HEK293 (cell line): ENCODE measurements around the gene PCK1.

Source experiments
- IKZF3 ChIP-seq: fragments of 450-650 bp; IDR thresholded peaks from 2 replicates; pipeline ENCODE4 v1.5.0; 2018; ENCODE audit warnings: missing biosample characterization, mild to moderate bottlenecking, missing genetic modification characterization, moderate library complexity
- KLF16 ChIP-seq: fragments of 450-650 bp; formaldehyde crosslinking; IDR thresholded peaks from 2 replicates; pipeline ENCODE4 v1.5.1; 2017; ENCODE audit warnings: missing biosample characterization, missing genetic modification characterization
- KLF8 ChIP-seq: fragments of 450-650 bp; formaldehyde crosslinking; IDR thresholded peaks from 2 replicates; pipeline ENCODE4 v1.5.1; 2016; ENCODE audit warnings: missing biosample characterization, missing genetic modification characterization
- PRDM10 ChIP-seq: fragments of 450-650 bp; formaldehyde crosslinking; IDR thresholded peaks from 2 replicates; pipeline ENCODE4 v1.5.1; 2016; ENCODE audit warnings: missing biosample characterization, missing genetic modification characterization
- TSHZ1 ChIP-seq: fragments of 450-650 bp; formaldehyde crosslinking; IDR thresholded peaks from 2 replicates; pipeline ENCODE4 v1.5.1; 2016; ENCODE audit warnings: missing biosample characterization, missing genetic modification characterization, borderline replicate concordance
- ZBTB20 ChIP-seq: fragments of 450-650 bp; formaldehyde crosslinking; IDR thresholded peaks from 2 replicates; pipeline ENCODE4 v1.5.1; 2016; ENCODE audit warnings: missing biosample characterization, missing genetic modification characterization
- ZBTB48 ChIP-seq: fragments of 450-650 bp; formaldehyde crosslinking; IDR thresholded peaks from 2 replicates; pipeline ENCODE4 v1.5.1; 2016; ENCODE audit warnings: missing biosample characterization, missing genetic modification characterization
- ZEB2 ChIP-seq: fragments of 450-650 bp; formaldehyde crosslinking; IDR thresholded peaks from 2 replicates; pipeline ENCODE4 v1.5.1; 2016; ENCODE audit warnings: missing biosample characterization, missing genetic modification characterization
- ZFP37 ChIP-seq: fragments of 450-650 bp; formaldehyde crosslinking; IDR thresholded peaks from 2 replicates; pipeline ENCODE4 v1.5.1; 2016; ENCODE audit warnings: missing biosample characterization, missing genetic modification characterization
- ZNF10 ChIP-seq: fragments of 450-650 bp; formaldehyde crosslinking; IDR thresholded peaks from 2 replicates; pipeline ENCODE4 v1.5.1; 2017; ENCODE audit warnings: missing biosample characterization, missing genetic modification characterization
- ZNF140 ChIP-seq: fragments of 450-650 bp; formaldehyde crosslinking; IDR thresholded peaks from 2 replicates; pipeline ENCODE4 v1.5.1; 2016; ENCODE audit warnings: missing biosample characterization, missing genetic modification characterization
- ZNF16 ChIP-seq: fragments of 450-650 bp; formaldehyde crosslinking; IDR thresholded peaks from 2 replicates; pipeline ENCODE4 v1.5.1; 2016; ENCODE audit warnings: low read depth, missing biosample characterization, missing genetic modification characterization
- ZNF18 ChIP-seq: fragments of 450-650 bp; formaldehyde crosslinking; IDR thresholded peaks from 2 replicates; pipeline ENCODE4 v1.5.1; 2016; ENCODE audit warnings: missing biosample characterization, missing genetic modification characterization
- ZNF184 ChIP-seq: fragments of 450-650 bp; IDR thresholded peaks from 2 replicates; pipeline ENCODE4 v1.5.1; 2018; ENCODE audit warnings: missing biosample characterization, mild to moderate bottlenecking, missing genetic modification characterization
- ZNF2 ChIP-seq: fragments of 450-650 bp; formaldehyde crosslinking; IDR thresholded peaks from 2 replicates; pipeline ENCODE4 v1.5.1; 2016; ENCODE audit warnings: missing biosample characterization, missing genetic modification characterization
- ZNF221 ChIP-seq: fragments of 450-650 bp; formaldehyde crosslinking; IDR thresholded peaks from 2 replicates; pipeline ENCODE4 v1.5.1; 2017; ENCODE audit warnings: missing biosample characterization, missing genetic modification characterization, borderline replicate concordance
- ZNF239 ChIP-seq: fragments of 450-650 bp; formaldehyde crosslinking; IDR thresholded peaks from 2 replicates; pipeline ENCODE4 v1.5.1; 2016; ENCODE audit warnings: missing biosample characterization, missing genetic modification characterization
- ZNF24 ChIP-seq: fragments of 450-650 bp; formaldehyde crosslinking; IDR thresholded peaks from 2 replicates; pipeline ENCODE4 v1.5.1; 2016; ENCODE audit warnings: missing biosample characterization, missing genetic modification characterization
- ZNF302 ChIP-seq: fragments of 450-650 bp; formaldehyde crosslinking; IDR thresholded peaks from 2 replicates; pipeline ENCODE4 v1.5.1; 2016; ENCODE audit warnings: missing biosample characterization, missing genetic modification characterization, low read depth
- ZNF362 ChIP-seq: fragments of 450-650 bp; formaldehyde crosslinking; IDR thresholded peaks from 2 replicates; pipeline ENCODE4 v1.5.1; 2016; ENCODE audit warnings: missing biosample characterization, missing genetic modification characterization
- ZNF366 ChIP-seq: fragments of 450-650 bp; formaldehyde crosslinking; conservative IDR thresholded peaks from 2 replicates; pipeline ENCODE4 v1.5.1; 2016; ENCODE audit warnings: missing biosample characterization, missing genetic modification characterization
- ZNF510 ChIP-seq: fragments of 450-650 bp; formaldehyde crosslinking; IDR thresholded peaks from 2 replicates; pipeline ENCODE4 v1.5.1; 2018; ENCODE audit warnings: mild to moderate bottlenecking, missing genetic modification characterization, missing biosample characterization; ENCODE audit not compliant: insufficient replicate concordance
- ZNF529 ChIP-seq: fragments of 450-650 bp; formaldehyde crosslinking; IDR thresholded peaks from 2 replicates; pipeline ENCODE4 v1.5.1; 2017; ENCODE audit warnings: missing genetic modification characterization, missing biosample characterization; ENCODE audit not compliant: insufficient replicate concordance
- ZNF530 ChIP-seq: fragments of 450-650 bp; formaldehyde crosslinking; IDR thresholded peaks from 2 replicates; pipeline ENCODE4 v1.5.1; 2016; ENCODE audit warnings: low read depth, missing biosample characterization, missing genetic modification characterization
- ZNF629 ChIP-seq: fragments of 450-650 bp; formaldehyde crosslinking; IDR thresholded peaks from 2 replicates; pipeline ENCODE4 v1.5.1; 2017; ENCODE audit warnings: missing biosample characterization, missing genetic modification characterization
- ZNF645 ChIP-seq: fragments of 450-650 bp; formaldehyde crosslinking; IDR thresholded peaks from 2 replicates; pipeline ENCODE4; 2016; ENCODE audit warnings: missing biosample characterization, missing genetic modification characterization
- ZNF664 ChIP-seq: fragments of 450-650 bp; formaldehyde crosslinking; IDR thresholded peaks from 2 replicates; pipeline ENCODE4 v1.5.1; 2016; ENCODE audit warnings: missing biosample characterization, missing genetic modification characterization
- ZNF670 ChIP-seq: fragments of 450-650 bp; formaldehyde crosslinking; IDR thresholded peaks from 2 replicates; pipeline ENCODE4 v1.5.1; 2016; ENCODE audit warnings: missing biosample characterization, missing genetic modification characterization, low read depth
- ZNF76 ChIP-seq: fragments of 450-650 bp; formaldehyde crosslinking; IDR thresholded peaks from 2 replicates; pipeline ENCODE4; 2016; ENCODE audit warnings: low read depth, missing biosample characterization, missing genetic modification characterization, borderline replicate concordance

The PCK1 gene

GRCh38 chr20:57582432-57583288, 21.8 kb downstream of the PCK1 start (continued):
- TF ChIP-seq ZNF366 (tag by site-specific recombination): 0 out of 2 replicates have a peak, but pooled peaks have one; percentile 29
- 0 out of 2 replicates have a peak, but pooled peaks have one; percentile 30 for TF ChIP-seq ZNF2 (tag by site-specific recombination)
- no peak for TF ChIP-seq ZNF530
- TF ChIP-seq ZNF140 (tag by site-specific recombination): no peak
- TF ChIP-seq ZNF239 (tag by site-specific recombination): no peak
- TF ChIP-seq ZNF510: no peak
- TF ChIP-seq TSHZ1 (tag by site-specific recombination): no peak
- TF ChIP-seq ZNF529 (tag by site-specific recombination): no peak
- TF ChIP-seq IKZF3: no peak
- TF ChIP-seq ZBTB48 (tag by site-specific recombination): peak; percentile 52; the same call in 1 of the 2 replicates
- TF ChIP-seq ZFP37 (tag by site-specific recombination): no peak
- no peak for TF ChIP-seq ZNF664 (tag by site-specific recombination)
- TF ChIP-seq ZNF629 (tag by site-specific recombination): peak; percentile 49; the same call in 1 of the 2 replicates
- no peak for TF ChIP-seq KLF8 (tag by site-specific recombination)
- no peak for TF ChIP-seq ZNF670 (tag by site-specific recombination)
- TF ChIP-seq ZNF362 (tag by site-specific recombination): no peak
- TF ChIP-seq ZNF18 (tag by site-specific recombination): no peak
- no peak for TF ChIP-seq PRDM10 (tag by site-specific recombination)
- no peak for TF ChIP-seq ZNF10
- TF ChIP-seq ZNF302 (tag by site-specific recombination): no peak
- TF ChIP-seq ZNF16 (tag by site-specific recombination): no peak
- TF ChIP-seq ZNF184 (tag by site-specific recombination): no peak
- peak; percentile 14; the same call in 1 of the 2 replicates for TF ChIP-seq ZBTB20 (tag by site-specific recombination)
- TF ChIP-seq ZNF645: no peak
- TF ChIP-seq ZNF221 (tag by site-specific recombination): no peak
- no peak for TF ChIP-seq ZNF76 (tag by site-specific recombination)
- TF ChIP-seq ZEB2 (tag by site-specific recombination): 0 out of 2 replicates have a peak, but pooled peaks have one; percentile 9
- 0 out of 2 replicates have a peak, but pooled peaks have one; percentile 33 for TF ChIP-seq KLF16 (tag by site-specific recombination)
- TF ChIP-seq ZNF24 (tag by site-specific recombination): no peak
